ENCODE results near the gene ZNF714.
"Not testable (repeated sequence)": the region's sequence is repeated elsewhere in the genome, so short reads cannot be mapped to it uniquely, and the experiment has no call there.

The ZNF714 gene

DNA sequence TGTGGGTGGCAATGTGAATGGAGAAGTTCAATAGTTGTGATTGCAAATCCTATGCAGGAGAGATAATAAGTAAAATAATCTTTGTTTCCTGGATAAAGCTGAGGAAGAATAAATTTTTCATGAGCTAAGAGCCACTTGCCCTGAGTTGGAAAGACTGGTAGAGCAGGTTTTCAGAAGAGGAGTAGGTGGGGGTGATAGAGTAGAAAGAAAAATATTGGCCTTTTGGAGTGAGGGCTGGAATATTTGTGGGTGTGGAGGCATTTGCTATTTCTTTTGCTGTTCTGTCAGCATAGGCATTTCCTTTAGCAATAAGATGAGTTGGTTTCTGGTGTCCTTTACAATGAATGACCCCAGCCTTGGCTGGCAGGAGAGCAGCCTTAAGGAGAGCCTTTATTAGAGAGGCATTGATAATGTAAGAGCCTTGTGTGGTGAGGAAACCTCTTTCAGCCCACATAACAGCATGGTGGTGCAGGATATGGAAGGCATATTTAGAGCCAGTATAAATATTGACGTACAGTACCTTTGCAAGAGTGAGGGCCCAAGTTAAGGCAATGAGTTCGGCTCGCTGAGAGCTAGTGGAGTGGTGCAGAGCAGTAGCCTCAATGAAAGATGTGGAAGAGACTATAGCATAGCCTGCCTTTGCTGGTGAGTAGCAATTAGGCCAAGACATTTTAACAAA lies 48.2 kb downstream of the ZNF714 start:
- no peak for DNase-seq (ENCODE audit: low read depth in 2 of 2)

DNA sequence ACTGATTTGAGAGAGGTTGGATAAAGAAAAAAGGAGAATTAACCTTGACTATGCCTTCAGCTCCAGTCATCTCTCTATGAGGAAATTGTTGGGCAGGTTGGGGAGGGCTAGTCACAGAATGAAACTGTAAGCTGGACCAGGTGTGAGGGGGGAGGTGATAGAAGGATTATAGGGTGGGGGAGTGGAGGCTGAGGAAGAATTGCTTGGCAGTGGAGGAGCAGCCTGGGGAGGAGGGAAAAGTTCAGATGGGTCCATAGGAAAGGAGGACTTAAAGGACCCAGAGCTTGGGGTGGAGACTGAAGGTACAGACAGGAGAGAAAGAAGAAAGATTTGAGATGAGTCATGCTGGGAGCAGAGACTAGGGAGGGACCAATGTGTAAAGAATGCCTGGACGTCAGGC lies 51.6 kb downstream of the ZNF714 start:
- DNase-seq (ENCODE audit: low read depth in 2 of 2) = no peak

DNA sequence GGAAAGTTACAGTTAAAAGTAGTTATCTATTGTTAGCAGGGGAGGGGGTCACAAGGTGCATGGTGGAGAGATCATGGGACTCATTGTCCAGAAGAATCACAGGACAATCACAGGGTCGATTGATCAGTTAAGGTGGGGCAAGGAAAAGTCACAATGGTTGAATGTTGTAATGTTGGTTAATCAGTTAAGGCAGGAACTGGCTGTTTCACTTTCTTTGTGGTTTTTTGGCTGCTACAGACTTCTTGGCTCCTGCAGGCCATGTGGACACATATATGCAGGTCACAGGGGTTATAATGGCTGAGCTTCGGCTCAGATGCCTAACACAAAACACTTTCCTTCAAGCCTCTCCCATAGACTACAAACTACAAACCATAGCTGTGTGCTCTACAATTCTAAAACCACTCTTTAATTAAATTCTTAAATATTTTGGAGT lies 52.9 kb downstream of the ZNF714 start:
- no peak for DNase-seq (ENCODE audit: low read depth in 2 of 2)

DNA sequence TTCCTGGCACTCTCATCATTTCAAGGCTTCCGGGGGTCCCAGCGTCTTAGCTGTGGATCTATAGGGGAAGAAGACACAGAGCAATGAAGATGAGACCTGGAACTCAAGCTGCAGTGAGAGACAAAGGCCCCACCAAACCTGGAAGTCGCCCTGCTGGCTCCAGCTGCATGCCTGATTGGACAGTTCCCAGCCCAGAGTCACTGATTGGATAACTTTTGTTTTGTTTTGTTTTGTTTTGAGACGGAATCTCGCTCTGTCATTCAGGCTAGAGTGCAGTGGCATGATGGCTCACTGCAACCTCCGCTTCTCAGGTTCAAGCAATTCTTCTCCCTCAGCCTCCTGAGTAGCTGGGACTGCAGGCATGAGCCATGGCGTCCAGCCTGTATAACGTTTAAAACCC lies 53.4 kb downstream of the ZNF714 start:
- no peak for DNase-seq (ENCODE audit: low read depth in 2 of 2)

DNA sequence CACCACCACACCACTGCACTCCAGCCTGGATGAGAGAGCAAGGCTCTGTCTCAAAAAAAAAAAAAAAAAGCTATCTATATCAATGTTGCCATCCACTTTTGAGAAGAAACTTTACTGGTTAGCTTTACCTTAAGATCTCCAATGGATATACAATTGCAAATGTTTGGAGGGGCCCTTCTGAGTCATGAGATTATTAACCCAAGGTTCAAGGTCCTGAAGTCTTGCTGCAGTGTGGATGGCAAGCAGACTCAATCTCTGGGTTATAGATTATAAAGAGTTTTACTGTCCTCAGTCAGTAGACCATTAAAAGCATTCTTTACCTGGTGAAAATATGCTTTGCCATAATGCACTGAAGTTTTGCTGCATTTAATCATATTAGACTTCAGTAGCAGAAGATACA lies 56.1 kb downstream of the ZNF714 start:
- DNase-seq (ENCODE audit: low read depth in 2 of 2) = no peak

DNA sequence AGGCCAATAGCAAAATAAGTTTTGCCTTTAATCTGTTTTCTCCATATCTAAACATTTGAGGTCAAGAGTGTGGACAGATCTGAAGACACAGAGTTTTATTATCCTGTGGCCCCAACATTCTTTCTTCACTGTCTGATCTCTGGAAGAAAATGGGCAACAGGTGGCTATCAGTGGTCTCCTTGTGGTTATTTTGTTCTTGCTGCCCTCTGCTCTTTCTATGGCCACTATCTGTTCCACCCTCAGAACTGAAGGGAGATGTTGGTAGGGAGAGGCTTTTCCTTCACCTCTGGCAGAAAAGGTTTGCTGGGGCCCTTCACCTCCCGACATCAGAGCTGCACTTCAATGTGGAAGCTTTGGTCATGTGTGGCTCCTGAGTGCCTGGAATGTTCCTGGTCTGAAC lies 59.0 kb downstream of the ZNF714 start:
- not testable (repeated sequence) for DNase-seq (ENCODE audit: low read depth in 2 of 2)

DNA sequence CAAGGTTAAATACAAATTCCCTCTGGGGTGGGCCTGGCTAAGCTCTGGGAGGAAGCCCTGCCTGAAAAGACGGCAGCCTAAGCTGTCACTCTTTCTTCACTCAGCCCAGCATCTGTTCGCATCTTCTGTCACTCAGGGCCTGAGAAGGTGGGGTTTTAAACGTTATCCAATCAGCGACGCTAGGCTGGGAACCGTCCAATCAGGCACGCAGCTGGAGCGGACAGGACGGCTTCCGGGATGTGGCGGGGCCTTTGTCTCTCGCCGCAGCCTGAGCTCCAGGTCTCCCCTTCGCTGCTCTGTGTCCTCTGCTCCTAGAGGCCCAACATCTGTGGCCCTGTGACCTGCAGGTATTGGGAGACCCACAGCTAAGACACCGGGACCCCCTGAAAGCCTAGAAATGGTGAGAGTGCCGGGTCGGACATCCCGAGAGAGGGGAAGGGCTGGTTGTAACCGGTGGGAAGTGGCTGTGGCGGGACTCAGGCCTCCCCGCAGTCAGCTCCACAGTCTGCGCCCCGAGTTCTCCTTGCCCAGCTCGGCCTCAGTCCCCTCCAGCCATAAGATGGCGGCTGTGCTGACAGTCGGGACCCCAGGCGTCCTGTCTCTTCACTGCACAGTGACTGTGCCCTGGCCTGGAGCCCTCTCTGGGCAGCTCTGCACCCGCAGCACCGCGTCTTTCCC lies 59.9 kb downstream of the ZNF714 start, which contains the start of gene ZNF431:
ZNF431 (plus strand) TSS at position 254 of the 678 bp plus-strand sequence; CDS start at position 398, 144 bp downstream.
- peak; percentile 71 to 76 for DNase-seq (ENCODE audit: low read depth in 2 of 2)

DNA sequence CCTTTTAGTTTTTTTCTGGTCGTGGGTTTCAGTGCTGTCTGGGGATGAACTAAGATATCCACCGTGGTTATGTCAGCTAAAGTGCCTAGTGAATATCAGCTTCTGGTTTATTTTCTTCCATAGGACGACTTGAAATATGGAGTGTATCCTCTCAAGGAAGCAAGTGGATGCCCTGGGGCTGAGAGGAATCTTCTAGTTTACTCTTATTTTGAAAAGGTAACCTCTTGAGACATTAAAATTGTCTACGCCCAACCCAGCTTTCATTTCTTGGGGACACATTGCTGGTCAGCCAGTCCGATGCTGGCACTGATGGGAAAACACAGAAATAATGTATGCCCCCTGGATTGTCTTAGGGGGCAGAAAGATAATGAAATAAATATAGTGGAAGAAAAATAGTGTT lies 61.4 kb downstream of the ZNF714 start:
- DNase-seq (ENCODE audit: low read depth in 2 of 2) = no peak

DNA sequence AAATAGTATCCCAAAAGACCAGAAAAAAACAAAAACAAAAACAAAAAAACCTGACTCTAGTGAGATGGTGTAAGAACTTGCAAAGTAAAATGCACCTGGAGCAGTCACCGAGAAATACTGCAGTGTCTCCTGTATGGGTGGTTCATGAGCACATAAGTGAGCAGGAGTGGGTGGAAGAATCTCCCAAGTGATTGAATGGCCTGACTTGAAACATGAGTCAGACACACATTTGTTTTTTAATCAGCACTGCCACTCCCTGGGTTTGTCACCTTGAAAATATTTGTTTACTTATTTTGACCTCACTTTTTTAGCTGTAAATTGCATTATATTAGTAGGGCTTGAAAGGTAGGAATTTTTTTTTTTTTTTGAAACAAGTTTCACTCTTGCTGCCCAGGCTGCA lies 61.9 kb downstream of the ZNF714 start:
- DNase-seq (ENCODE audit: low read depth in 2 of 2) = no peak

DNA sequence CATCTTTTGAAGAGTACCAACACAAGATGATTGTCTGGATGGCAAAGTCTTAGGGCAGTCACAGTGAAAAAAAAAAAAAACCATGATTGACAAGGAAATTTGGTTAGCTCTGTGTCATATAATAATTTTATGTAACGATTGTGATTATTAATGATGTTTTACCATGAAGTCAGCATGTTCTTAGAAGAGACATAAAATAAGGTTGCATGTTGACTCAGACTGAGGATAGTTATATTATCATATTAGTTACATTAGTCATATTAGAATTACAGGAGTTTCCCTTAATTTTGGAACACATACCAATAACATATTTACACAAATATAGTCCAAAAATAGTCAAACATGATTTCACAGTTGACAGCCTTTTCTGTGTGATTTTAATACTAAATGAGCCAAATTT lies 65.5 kb downstream of the ZNF714 start:
- DNase-seq (ENCODE audit: low read depth in 2 of 2) = no peak

DNA sequence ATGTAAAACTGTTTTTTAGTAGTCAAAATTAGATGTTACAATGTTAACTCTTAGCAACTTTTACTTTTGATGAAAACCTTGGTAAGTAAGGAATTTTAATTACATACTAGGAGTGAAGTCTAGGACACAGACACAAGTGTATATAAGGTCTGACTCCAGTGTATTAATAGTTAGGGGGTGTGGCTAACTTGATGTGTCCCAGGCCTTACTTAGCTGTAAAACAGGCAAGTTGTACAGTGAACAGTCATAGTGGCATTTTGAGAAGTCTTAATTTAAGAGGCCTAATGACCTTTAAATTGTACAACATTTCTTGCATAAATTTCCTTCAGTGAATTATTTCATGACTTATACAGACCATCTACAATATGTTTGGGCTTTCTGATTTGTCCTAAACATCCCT lies 66.7 kb downstream of the ZNF714 start:
- DNase-seq (ENCODE audit: low read depth in 2 of 2) = no peak

DNA sequence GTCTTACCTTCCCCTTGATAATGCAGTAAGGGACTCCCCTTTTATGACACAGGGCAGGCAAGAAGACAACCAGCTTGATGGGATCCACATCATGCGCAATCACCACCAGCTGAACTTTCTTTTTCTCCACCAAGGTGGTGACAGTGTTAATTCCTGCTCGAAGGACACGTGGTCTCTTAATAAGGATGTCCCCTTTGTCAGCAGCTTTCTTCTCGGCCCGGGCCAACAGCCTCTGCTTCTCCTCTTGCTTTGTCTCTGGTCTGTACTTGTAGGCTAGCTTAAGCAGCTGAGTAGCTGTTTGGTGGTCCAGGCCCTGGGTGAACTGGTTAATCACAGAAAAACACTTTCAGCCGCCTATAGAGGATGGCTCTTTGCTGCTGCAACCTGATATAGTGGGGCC lies 67.9 kb downstream of the ZNF714 start:
- DNase-seq (ENCODE audit: low read depth in 2 of 2) = no peak

DNA sequence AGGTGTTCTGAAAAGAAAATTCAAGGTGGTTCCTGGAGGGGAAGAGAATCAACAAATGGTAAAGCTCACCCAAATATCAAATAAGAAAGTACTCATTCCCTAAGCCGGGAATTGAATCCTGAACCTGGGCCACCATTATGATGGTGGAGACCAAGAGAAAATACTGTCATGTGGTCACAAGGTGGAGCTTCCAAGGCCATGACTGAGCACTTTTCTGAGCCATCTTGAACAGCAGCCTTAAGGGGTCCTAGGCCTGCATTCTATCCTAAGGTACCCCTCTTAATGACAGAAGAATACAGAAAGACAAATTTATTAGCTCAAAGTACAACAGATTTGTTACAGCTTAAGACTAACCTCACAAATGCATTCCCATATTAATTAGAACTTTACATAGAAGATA lies 69.5 kb downstream of the ZNF714 start:
- DNase-seq (ENCODE audit: low read depth in 2 of 2) = no peak

DNA sequence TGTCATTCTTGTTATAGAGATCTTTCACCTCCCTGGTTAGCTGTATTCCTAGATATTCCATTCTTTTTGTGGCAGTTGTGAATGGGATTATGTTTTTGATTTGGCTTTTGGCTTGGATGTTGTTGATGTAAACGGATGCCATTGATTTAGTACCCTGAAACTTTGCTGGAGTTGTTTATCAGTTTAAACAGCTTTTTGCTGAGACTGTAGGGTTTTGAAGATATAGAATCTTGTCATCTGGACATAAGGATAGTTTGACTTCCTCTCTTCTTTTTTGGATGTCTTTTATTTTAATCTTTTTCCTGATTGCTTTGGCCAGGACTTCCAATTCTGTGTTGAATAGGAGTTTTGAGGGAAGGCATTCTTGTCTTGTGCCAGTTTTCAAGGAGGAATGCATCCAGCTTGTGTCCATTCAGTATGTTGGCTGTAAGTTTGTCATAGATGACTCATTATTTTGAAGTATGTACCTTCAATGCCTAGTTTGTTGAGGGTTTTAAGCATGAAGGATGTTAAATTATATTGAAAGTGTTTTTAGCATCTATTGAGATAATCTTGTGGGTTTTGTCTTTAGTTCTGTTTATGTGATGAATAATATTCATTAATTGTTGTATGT lies 76.6 kb downstream of the ZNF714 start:
- DNase-seq (ENCODE audit: low read depth in 2 of 2) = no peak

DNA sequence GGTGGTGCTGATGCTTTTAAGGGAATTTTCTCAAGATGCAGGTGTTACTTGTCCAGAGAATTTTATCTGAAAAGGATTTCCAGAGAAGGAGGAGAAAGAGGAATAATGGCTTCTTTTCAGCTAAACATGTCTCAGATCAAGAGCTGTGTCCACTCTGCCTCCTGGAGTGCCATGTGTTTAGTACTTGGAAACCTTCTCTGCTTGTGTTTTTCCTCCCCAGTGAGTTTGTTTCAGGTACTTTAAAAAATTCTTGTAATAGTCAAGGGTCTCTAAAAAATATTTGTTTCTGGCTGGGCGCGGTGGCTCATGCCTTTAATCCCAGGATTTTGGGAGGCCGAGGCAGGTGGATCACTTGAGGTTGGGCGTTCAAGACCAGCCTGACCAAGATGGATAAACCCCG lies 82.5 kb downstream of the ZNF714 start:
- DNase-seq (ENCODE audit: low read depth in 2 of 2) = no peak

DNA sequence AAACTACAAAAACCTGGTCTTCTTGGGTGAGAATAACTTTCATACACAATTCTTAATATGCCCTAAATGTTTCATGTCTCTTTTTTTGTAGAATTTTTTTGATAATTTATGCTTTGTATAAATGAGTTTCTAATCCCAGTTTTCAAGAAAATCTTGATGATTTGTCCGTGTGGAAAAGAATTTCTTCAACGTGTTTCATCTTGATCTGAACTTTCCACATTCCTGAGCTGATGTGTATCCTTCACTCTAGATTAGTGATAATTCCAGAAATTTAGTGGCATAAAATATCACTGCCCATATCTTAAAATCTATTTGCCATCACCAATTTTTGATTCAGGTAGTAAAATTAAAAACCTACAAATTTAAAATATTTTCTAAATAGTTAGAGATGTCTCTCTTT lies 84.4 kb downstream of the ZNF714 start:
- no peak for DNase-seq (ENCODE audit: low read depth in 2 of 2)
